IPS DF 6.9 (cell line): ENCODE data around the gene EDARADD.
"Not testable (repeated sequence)": the region's sequence is repeated elsewhere in the genome, so short reads cannot be mapped to it uniquely, and the experiment has no call there.

Experiments used
- DNase-seq: peaks from one replicate; pipeline ENCODE4 v3.0.0-alpha.2; 2013; ENCODE audit warnings: low read depth, low spot score
- H3K27ac ChIP-seq: one replicate; pipeline ENCODE4 v1.5.1; 2013; ENCODE audit warnings: low read length, control low read depth
- H3K27me3 ChIP-seq: 2 replicates; pipeline ENCODE4 v1.6.1; 2013; ENCODE audit warnings: mild to moderate bottlenecking, low read length; ENCODE audit not compliant: control insufficient read depth, insufficient read depth
- H3K36me3 ChIP-seq: 2 replicates; pipeline ENCODE4 v1.6.1; 2013; ENCODE audit warnings: low read length; ENCODE audit not compliant: control insufficient read depth, insufficient read depth
- H3K4me1 ChIP-seq: 2 replicates; pipeline ENCODE4 v1.6.1; 2013; ENCODE audit warnings: low read length; ENCODE audit not compliant: control insufficient read depth, insufficient read depth
- H3K4me3 ChIP-seq: 2 replicates; pipeline ENCODE4 v1.5.1; 2013; ENCODE audit warnings: mild to moderate bottlenecking, low read length
- H3K9me3 ChIP-seq: 2 replicates; pipeline ENCODE4 v1.6.1; 2013; ENCODE audit warnings: low read length, inconsistent platforms; ENCODE audit not compliant: control insufficient read depth, insufficient read depth
- WGBS: extraction: QIAGEN DNeasy Blood & Tissue Kit; methylation state at CpG from one replicate; pipeline ENCODE4 v1.1.7; 2013; ENCODE audit warnings: mixed read lengths, missing lambda C conversion rate; ENCODE audit not compliant: insufficient read length, insufficient coverage; 5-methylcytosine and 5-hydroxymethylcytosine counted together

EDARADD gene

GRCh38 chr1:236393681-236394481, at the start of gene EDARADD:
Gene EDARADD (plus strand): TSS chr1:236394286. CDS start chr1:236394445, 159 bp downstream.
- no CpG with 5 or more reads among the region's 13 CpGs for WGBS
- H3K4me3 ChIP-seq: peak within 1 kb of the TSS; percentile 86; the same call in 1 of the 2 replicates
- no peak for DNase-seq

GRCh38 chr1:236345728-236346127, 48.4 kb upstream of the EDARADD start:
- no peaks in the 10 kb centered on the region for H3K4me1 ChIP-seq
- no peaks in the 10 kb centered on the region for H3K36me3 ChIP-seq
- H3K27me3 ChIP-seq: no peaks in the 10 kb centered on the region
- no peaks in the 10 kb centered on the region for H3K9me3 ChIP-seq
- no peak overlapping the region for H3K4me3 ChIP-seq
- no peak for DNase-seq
- H3K27ac ChIP-seq: no peak overlapping the region
- no CpG with 5 or more reads among the region's 1 CpG for WGBS

More at GRCh38 chr1:236393681-236394481, at the start of gene EDARADD:
- no peaks in the 10 kb centered on the region for H3K36me3 ChIP-seq
- H3K27ac ChIP-seq: no peak within 1 kb of the TSS
- H3K4me1 ChIP-seq: 0 out of 2 replicates have a peak, but pooled peaks cover 1% of the 10 kb centered on the region
- H3K27me3 ChIP-seq: no peaks in the 10 kb centered on the region; the same call in 1 of the 2 replicates
- H3K9me3 ChIP-seq: no peaks in the 10 kb centered on the region

- Histone ChIP-seq H3K9me3 (no peaks in the 10 kb centered on the region), H3K27ac (no peak overlapping the region), H3K27me3 (no peaks in the 10 kb centered on the region), H3K4me1 (no peaks in the 10 kb centered on the region), H3K36me3 (no peaks in the 10 kb centered on the region), H3K4me3 (no peak overlapping the region)
- DNase-seq: no peak
- no CpG with 5 or more reads among the region's 31 CpGs for WGBS
Measured at GRCh38 chr1:236348071-236348470, 46.0 kb upstream of the EDARADD start.

- Histone ChIP-seq H3K4me1 (no peaks in the 10 kb centered on the region), H3K27ac (no peak overlapping the region)
- WGBS: no CpG with 5 or more reads among the region's 5 CpGs
Measured at GRCh38 chr1:236350308-236350707, 43.8 kb upstream of the EDARADD start.

GRCh38 chr1:236351875-236352573, 42.1 kb upstream of the EDARADD start:
- H3K36me3 ChIP-seq: no peaks in the 10 kb centered on the region
- no peak overlapping the region for H3K27ac ChIP-seq
- H3K9me3 ChIP-seq: no peaks in the 10 kb centered on the region
- H3K27me3 ChIP-seq: no peaks in the 10 kb centered on the region
- H3K4me1 ChIP-seq: no peaks in the 10 kb centered on the region
- no peak for DNase-seq
- no peak overlapping the region for H3K4me3 ChIP-seq
- WGBS: no CpG with 5 or more reads among the region's 7 CpGs

More at GRCh38 chr1:236350308-236350707, 43.8 kb upstream of the EDARADD start:
- no peak for DNase-seq
- no peaks in the 10 kb centered on the region for H3K9me3 ChIP-seq
- H3K27me3 ChIP-seq: no peaks in the 10 kb centered on the region
- H3K36me3 ChIP-seq: no peaks in the 10 kb centered on the region
- H3K4me3 ChIP-seq: no peak overlapping the region

- DNase-seq, H3K27me3 ChIP-seq, H3K36me3 ChIP-seq, H3K4me1 ChIP-seq, H3K27ac ChIP-seq, H3K4me3 ChIP-seq, H3K9me3 ChIP-seq: not testable (repeated sequence)
- no CpG with 5 or more reads among the region's 4 CpGs for WGBS
Measured at GRCh38 chr1:236352747-236353146, 41.3 kb upstream of the EDARADD start.

- no peak for DNase-seq
Measured at GRCh38 chr1:236353813-236354212, 40.3 kb upstream of the EDARADD start.

GRCh38 chr1:236354330-236355147, 39.5 kb upstream of the EDARADD start:
- H3K4me1 ChIP-seq: no peaks in the 10 kb centered on the region
- H3K36me3 ChIP-seq: no peaks in the 10 kb centered on the region
- H3K4me3 ChIP-seq: no peak overlapping the region
- DNase-seq: no peak
- no peaks in the 10 kb centered on the region for H3K9me3 ChIP-seq
- no peak overlapping the region for H3K27ac ChIP-seq
- H3K27me3 ChIP-seq: no peaks in the 10 kb centered on the region
- WGBS: no CpG with 5 or more reads among the region's 4 CpGs

More at GRCh38 chr1:236353813-236354212, 40.3 kb upstream of the EDARADD start:
- Histone ChIP-seq H3K4me3 (no peak overlapping the region), H3K9me3 (no peaks in the 10 kb centered on the region), H3K27ac (no peak overlapping the region), H3K27me3 (no peaks in the 10 kb centered on the region), H3K4me1 (no peaks in the 10 kb centered on the region), H3K36me3 (no peaks in the 10 kb centered on the region)
- no CpG with 5 or more reads among the region's 4 CpGs for WGBS

GRCh38 chr1:236356141-236356540, 37.9 kb upstream of the EDARADD start:
- Histone ChIP-seq H3K27me3 (no peaks in the 10 kb centered on the region), H3K36me3 (no peaks in the 10 kb centered on the region), H3K4me1 (no peaks in the 10 kb centered on the region), H3K4me3 (no peak overlapping the region), H3K27ac (no peak overlapping the region), H3K9me3 (no peaks in the 10 kb centered on the region)
- no peak for DNase-seq
- no CpG with 5 or more reads among the region's 2 CpGs for WGBS
